CD4-positive, alpha-beta T cell (primary cell): ENCODE measurements around the gene RAB7A. TPM values are rescaled to one million over a fixed set of nuclear protein-coding genes. Genes with fewer than 3 reads are reported as not detected.
A peak's percentile ranks its signal among the peaks of the same experiment; 100 is the strongest.

Experiments used
- ATAC-seq: fragments of 200-7000 bp; cut with Tn5 transposase; one replicate; pipeline ENCODE4 v1.10.0; 2022; ENCODE audit warnings: mild to moderate bottlenecking; ENCODE audit not compliant: poor library complexity
- CTCF ChIA-PET: fragments of 350-600 bp; sonication (Branson Sonifier 250); formaldehyde crosslinking; loops from one replicate; lab custom pipeline; 2021; ENCODE audit warnings: antibody characterized with exemption, inconsistent platforms; lab: Charles Lee
- POLR2A ChIA-PET: fragments of 350-600 bp; sonication (Branson Sonifier 250); formaldehyde crosslinking; loops from one replicate; lab custom pipeline; 2021; ENCODE audit warnings: antibody characterized with exemption, inconsistent platforms; lab: Charles Lee
- DNase-seq, 14 experiments: peaks; one replicate each; pipeline ENCODE4 v3.0.0-alpha.2; 2013 to 2020; ENCODE audit warnings: mixed read lengths in 2 of 14
- H3K27ac ChIP-seq, 2 donors: one replicate each; pipeline versions ENCODE4 v1.5.1 to v1.7.0; 2013; ENCODE audit warnings: low read length in 2 of 2, low read depth in 1 of 2, mild to moderate bottlenecking in 1 of 2
- H3K27me3 ChIP-seq, 2 experiments: 1 replicate in 1 of 2; 2 replicates in 1 of 2; pipeline versions ENCODE4 v1.6.1 to v1.7.0; 2013; ENCODE audit warnings: low read length in 2 of 2, control low read depth in 1 of 2, mild to moderate bottlenecking in 1 of 2, moderate library complexity in 1 of 2; ENCODE audit not compliant: insufficient read depth in 2 of 2, control insufficient read depth in 1 of 2
- H3K36me3 ChIP-seq: one replicate; pipeline ENCODE4 v1.6.1; 2013; ENCODE audit warnings: low read length, control low read depth; ENCODE audit not compliant: insufficient read depth
- H3K4me1 ChIP-seq: one replicate; pipeline ENCODE4 v1.6.1; 2013; ENCODE audit warnings: low read length, control low read depth; ENCODE audit not compliant: insufficient read depth
- H3K4me3 ChIP-seq: one replicate; pipeline ENCODE4 v1.5.1; 2013; ENCODE audit warnings: mild to moderate bottlenecking, low read length, moderate library complexity
- H3K9me3 ChIP-seq, 2 experiments: 1 replicate in 1 of 2; 2 replicates in 1 of 2; pipeline versions ENCODE4 v1.6.1 to v1.7.0; 2013; ENCODE audit warnings: low read length in 2 of 2, mild to moderate bottlenecking in 2 of 2, control low read depth in 1 of 2, moderate library complexity in 1 of 2; ENCODE audit not compliant: control insufficient read depth in 1 of 2, insufficient read depth in 1 of 2
- H3K27ac Mint-ChIP-seq: one replicate; pipeline ENCODE4 v1.8.0; 2020; ENCODE audit warnings: mixed read lengths
- H3K27me3 Mint-ChIP-seq: one replicate; pipeline ENCODE4 v1.8.0; 2021; ENCODE audit warnings: mixed read lengths
- H3K36me3 Mint-ChIP-seq: one replicate; pipeline ENCODE4 v1.8.0; 2021; ENCODE audit warnings: low read depth, mixed read lengths
- H3K4me1 Mint-ChIP-seq: one replicate; pipeline ENCODE4 v1.8.0; 2021; ENCODE audit warnings: low read depth, mixed read lengths
- H3K4me3 Mint-ChIP-seq: one replicate; pipeline ENCODE4 v1.8.0; 2020; ENCODE audit warnings: mild to moderate bottlenecking, mixed read lengths
- H3K9me3 Mint-ChIP-seq: one replicate; pipeline ENCODE4 v1.8.0; 2020; ENCODE audit warnings: mixed read lengths
- intact Hi-C, 2 experiments: fragments of 100-400 bp; cut with DNase I in 1 of 2; cut with micrococcal nuclease in 1 of 2; formaldehyde crosslinking; loops; one replicate each; pipeline versions ENCODE4 v1.15.1 to v1.9.0; 2023 to 2025; cut with DNase I, micrococcal nuclease
- total RNA-seq, 174 experiments: library from RNA in 2 of 174; stranded (reverse) in 2 of 174; gene quantifications; one replicate each; pipeline ENCODE4 v1.2.3 and lab custom pipeline; 2021 to 2026
- TF ChIP-seq, protein P1 (sequence below): fragments of 200-600 bp; IDR thresholded peaks from one replicate; pipeline ENCODE4 v1.8.0; 2022; ENCODE audit warnings: antibody characterized with exemption, mild to moderate bottlenecking

The RAB7A gene
- total RNA-seq, 2 experiments from 2014 or later = 113 to 121 TPM

DNA sequence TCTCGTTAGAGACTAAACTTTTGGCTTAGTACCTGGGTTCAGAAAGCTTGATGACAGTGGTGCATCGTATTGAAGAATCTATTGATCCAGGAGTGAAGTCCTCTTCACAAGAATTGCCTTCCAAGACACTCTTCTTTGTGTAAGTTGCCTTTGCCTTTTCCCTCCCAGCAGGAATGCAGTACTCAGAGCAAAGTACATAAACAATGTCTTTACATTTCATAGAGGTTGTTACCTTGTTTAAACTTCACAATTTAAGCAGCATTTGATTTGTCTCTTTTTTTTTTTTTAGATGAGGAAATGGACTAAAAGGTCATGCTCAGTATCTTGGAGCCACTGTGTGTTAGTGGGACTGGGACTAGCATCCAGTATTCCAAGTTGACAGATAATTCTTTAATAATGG, 9.9 kb downstream of the RAB7A start:
- TF ChIP-seq, protein P1, sequence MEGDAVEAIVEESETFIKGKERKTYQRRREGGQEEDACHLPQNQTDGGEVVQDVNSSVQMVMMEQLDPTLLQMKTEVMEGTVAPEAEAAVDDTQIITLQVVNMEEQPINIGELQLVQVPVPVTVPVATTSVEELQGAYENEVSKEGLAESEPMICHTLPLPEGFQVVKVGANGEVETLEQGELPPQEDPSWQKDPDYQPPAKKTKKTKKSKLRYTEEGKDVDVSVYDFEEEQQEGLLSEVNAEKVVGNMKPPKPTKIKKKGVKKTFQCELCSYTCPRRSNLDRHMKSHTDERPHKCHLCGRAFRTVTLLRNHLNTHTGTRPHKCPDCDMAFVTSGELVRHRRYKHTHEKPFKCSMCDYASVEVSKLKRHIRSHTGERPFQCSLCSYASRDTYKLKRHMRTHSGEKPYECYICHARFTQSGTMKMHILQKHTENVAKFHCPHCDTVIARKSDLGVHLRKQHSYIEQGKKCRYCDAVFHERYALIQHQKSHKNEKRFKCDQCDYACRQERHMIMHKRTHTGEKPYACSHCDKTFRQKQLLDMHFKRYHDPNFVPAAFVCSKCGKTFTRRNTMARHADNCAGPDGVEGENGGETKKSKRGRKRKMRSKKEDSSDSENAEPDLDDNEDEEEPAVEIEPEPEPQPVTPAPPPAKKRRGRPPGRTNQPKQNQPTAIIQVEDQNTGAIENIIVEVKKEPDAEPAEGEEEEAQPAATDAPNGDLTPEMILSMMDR = no peak
- no peak for ATAC-seq
- Mint-ChIP-seq H3K36me3 (peaks cover 52% of the 10 kb centered on the region), H3K4me3 (no peak overlapping the region), H3K27ac (peak overlapping the region; percentile 47), H3K9me3 (no peaks in the 10 kb centered on the region), H3K27me3 (no peaks in the 10 kb centered on the region), H3K4me1 (peaks cover 68% of the 10 kb centered on the region)
- Histone ChIP-seq H3K9me3 (no peaks in the 10 kb centered on the region), H3K36me3 (peaks cover 25% of the 10 kb centered on the region), H3K4me3 (no peak overlapping the region), H3K27ac (no peak overlapping the region), H3K27me3 (no peaks in the 10 kb centered on the region), H3K4me1 (peaks cover 40% of the 10 kb centered on the region)
- ChIA-PET POLR2A (interaction anchor here (1.3 kb wide), 1 partner anchor 10 kb away, joined by 3 read pairs; the partner anchor contains the start of gene RAB7A), CTCF (interaction anchor here (0.6 to 2.3 kb wide), 3 partner anchors 15 to 189 kb away, joined by 4 to 6 read pairs (median 5); no protein-coding TSS in a partner anchor)
- no peak for DNase-seq
- intact Hi-C loops = no loop called here

DNA sequence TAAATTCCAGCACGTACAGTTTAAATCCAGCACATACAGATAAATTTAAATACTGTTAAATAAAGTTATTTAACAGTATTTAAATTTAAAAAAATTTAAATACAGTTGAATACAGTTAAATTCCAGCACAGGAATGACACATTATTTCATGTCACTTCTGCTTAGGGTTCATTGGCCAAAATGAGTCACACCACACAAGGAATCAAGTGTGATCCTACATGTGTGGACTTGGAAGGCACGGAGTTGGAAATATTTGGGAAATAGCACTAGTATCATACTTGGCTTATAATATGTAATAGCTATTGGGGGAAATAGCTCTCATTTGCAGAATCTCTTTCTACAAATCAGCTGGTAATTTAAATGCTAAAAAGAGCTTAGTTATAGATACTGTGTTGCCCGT, 10.6 kb downstream of the RAB7A start:
- CTCF ChIA-PET = interaction anchor here (1.0 to 2.3 kb wide), 3 partner anchors 14 to 58 kb away, joined by 4 to 6 read pairs (median 5); no protein-coding TSS in a partner anchor

DNA sequence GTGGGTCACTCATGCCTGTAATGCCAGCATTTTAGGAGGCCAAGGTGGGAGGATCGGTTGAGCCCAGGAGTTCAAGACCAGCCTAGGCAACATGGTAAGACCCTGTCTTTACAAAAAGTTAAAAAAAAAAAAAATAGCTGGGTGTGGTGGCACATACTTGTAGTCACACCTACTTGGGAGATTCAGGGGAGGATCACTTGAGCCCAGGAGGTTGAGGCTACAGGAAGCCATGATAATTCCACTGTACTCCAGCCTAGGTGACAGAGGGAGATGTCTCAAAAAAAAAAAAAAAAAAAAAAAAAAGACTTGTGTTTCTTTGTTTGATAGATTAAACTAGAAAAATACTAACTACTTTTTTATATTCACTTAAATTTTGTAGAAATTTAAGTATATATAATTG, 14.6 kb downstream of the RAB7A start:
- Histone ChIP-seq H3K4me1 (peaks cover 25% of the 10 kb centered on the region), H3K27me3 (no peaks in the 10 kb centered on the region), H3K9me3 (peaks cover 0 to 15% of the 10 kb centered on the region in 2 experiments), H3K4me3 (no peak overlapping the region), H3K36me3 (peaks cover 57% of the 10 kb centered on the region), H3K27ac (no peak overlapping the region)
- Mint-ChIP-seq H3K4me3 (no peak overlapping the region), H3K36me3 (peaks cover 70% of the 10 kb centered on the region), H3K4me1 (peaks cover 43% of the 10 kb centered on the region), H3K9me3 (no peaks in the 10 kb centered on the region), H3K27ac (peak overlapping the region; percentile 24), H3K27me3 (no peaks in the 10 kb centered on the region)
- intact Hi-C loops = no loop called here
- DNase-seq (no peak), ATAC-seq (no peak)
- CTCF ChIA-PET = no interaction called here
- TF ChIP-seq, protein P1 = no peak
- POLR2A ChIA-PET = interaction anchor here (0.6 to 1.6 kb wide), 2 partner anchors 10 to 1031 kb away, joined by 3 to 4 read pairs; no protein-coding TSS in a partner anchor

More for the DNA sequence above, 10.6 kb downstream of the RAB7A start:
- Mint-ChIP-seq H3K4me3 (no peak overlapping the region), H3K27ac (no peak overlapping the region), H3K4me1 (peaks cover 66% of the 10 kb centered on the region), H3K27me3 (no peaks in the 10 kb centered on the region), H3K9me3 (no peaks in the 10 kb centered on the region), H3K36me3 (peaks cover 53% of the 10 kb centered on the region)
- H3K4me1 ChIP-seq = peaks cover 35% of the 10 kb centered on the region
- no peak overlapping the region for H3K27ac ChIP-seq
- TF ChIP-seq, protein P1 = no peak
- POLR2A ChIA-PET = no interaction called here
- ATAC-seq (no peak), DNase-seq (no peak)
- no peak overlapping the region for H3K4me3 ChIP-seq
- H3K27me3 ChIP-seq = no peaks in the 10 kb centered on the region
- H3K9me3 ChIP-seq = no peaks in the 10 kb centered on the region
- H3K36me3 ChIP-seq = peaks cover 31% of the 10 kb centered on the region
- intact Hi-C loops = no loop called here
